Liver (tissue), 9 donors: ENCODE data around the gene FRA10AC1. TPM values are rescaled to one million over a fixed set of nuclear protein-coding genes. Genes with fewer than 3 reads are reported as not detected.

Source experiments
- DNase-seq: peaks from one replicate; pipeline ENCODE4 v3.0.0-alpha.2; 2017; ENCODE audit warnings: low spot score
- H3K27ac ChIP-seq, 2 donors: one replicate each; pipeline ENCODE4 v1.7.0; 2013; ENCODE audit warnings: inconsistent platforms in 2 of 2, low read length in 2 of 2, control low read depth in 1 of 2, low read depth in 1 of 2, mild to moderate bottlenecking in 1 of 2
- H3K27me3 ChIP-seq, 4 donors: one replicate each; pipeline versions ENCODE4 v1.6.1 to v1.7.0; 2013; ENCODE audit warnings: low read length in 3 of 4, inconsistent platforms in 1 of 4, mild to moderate bottlenecking in 1 of 4, moderate library complexity in 1 of 4; ENCODE audit not compliant: control insufficient read depth in 4 of 4, insufficient read depth in 4 of 4
- H3K36me3 ChIP-seq, 4 donors: one replicate each; pipeline versions ENCODE4 v1.6.1 to v1.7.0; 2013; ENCODE audit warnings: low read length in 3 of 4, mild to moderate bottlenecking in 3 of 4, low read depth in 1 of 4, moderate library complexity in 1 of 4; ENCODE audit not compliant: control insufficient read depth in 4 of 4, insufficient read depth in 3 of 4
- H3K4me1 ChIP-seq, 4 donors: one replicate each; pipeline versions ENCODE4 v1.6.1 to v1.7.0; 2013; ENCODE audit warnings: low read length in 3 of 4, mild to moderate bottlenecking in 3 of 4, moderate library complexity in 1 of 4; ENCODE audit not compliant: control insufficient read depth in 4 of 4, insufficient read depth in 4 of 4
- H3K4me3 ChIP-seq, 3 donors: one replicate each; pipeline versions ENCODE4 v1.6.1 to v1.7.0; 2013; ENCODE audit warnings: low read length in 3 of 3, control low read depth in 1 of 3, low read depth in 1 of 3, mild to moderate bottlenecking in 1 of 3
- H3K9ac ChIP-seq, 2 donors: one replicate each; pipeline ENCODE4 v1.7.0; 2013; ENCODE audit warnings: low read length in 2 of 2, mild to moderate bottlenecking in 2 of 2, moderate library complexity in 2 of 2, control low read depth in 1 of 2, low read depth in 1 of 2
- H3K9me3 ChIP-seq, 4 donors: one replicate each; pipeline versions ENCODE4 v1.6.1 to v1.7.0; 2013; ENCODE audit warnings: low read length in 3 of 4; ENCODE audit not compliant: control insufficient read depth in 4 of 4
- EGR1 ChIP-seq, 2 donors: IDR thresholded peaks; 2 replicates each; pipeline ENCODE4 v1.6.1; 2016 to 2018; ENCODE audit warnings: antibody characterized with exemption in 2 of 2, low read depth in 2 of 2
- HNF4G ChIP-seq: IDR thresholded peaks from 2 replicates; pipeline ENCODE4 v1.6.1; 2016; ENCODE audit warnings: antibody characterized with exemption
- JUND ChIP-seq, 2 donors: IDR thresholded peaks; 2 replicates each; pipeline ENCODE4 v1.6.1; 2016; ENCODE audit warnings: antibody characterized with exemption in 2 of 2
- RAD21 ChIP-seq, 2 donors: IDR thresholded peaks; 2 replicates each; pipeline ENCODE4 v1.6.1; 2016; ENCODE audit warnings: antibody characterized with exemption in 2 of 2, mild to moderate bottlenecking in 2 of 2
- RXRA ChIP-seq, 2 donors: IDR thresholded peaks; 2 replicates each; pipeline ENCODE4 v1.6.1; 2017 to 2018; ENCODE audit warnings: antibody characterized with exemption in 2 of 2, mild to moderate bottlenecking in 1 of 2
- SP1 ChIP-seq: IDR thresholded peaks from 2 replicates; pipeline ENCODE4 v1.6.1; 2018; ENCODE audit warnings: antibody characterized with exemption, mild to moderate bottlenecking
- TAF1 ChIP-seq: conservative IDR thresholded peaks from 2 replicates; pipeline ENCODE4 v1.6.1; 2016; ENCODE audit warnings: antibody characterized with exemption, mild to moderate bottlenecking
- WGBS: extraction: QIAGEN DNeasy Blood & Tissue Kit; methylation state at CpG from one replicate; pipeline ENCODE4 v1.1.7; 2013; 5-methylcytosine and 5-hydroxymethylcytosine counted together
- polyA plus RNA-seq, 2 donors: library from polyadenylated mRNA; stranded (reverse) in 1 of 2; unstranded in 1 of 2; fragments of 200-250 nt in 1 of 2; fragments of >200 nt in 1 of 2; fragmentation: Nextera tagmentation in 1 of 2; extraction: Ambion mirVana in 1 of 2; gene quantifications; one replicate each; pipeline versions ENCODE4 v1.2.1 to v1.2.3, GENCODE V29; 2013 to 2015
- total RNA-seq, 2 donors: library from RNA; depleted of rRNA; stranded (reverse); fragments of >200 nt; gene quantifications; one replicate each; pipeline ENCODE4 v1.2.3, GENCODE V29; 2014
- TF ChIP-seq, protein P1 (sequence below): IDR thresholded peaks from 2 replicates; pipeline ENCODE4 v1.6.1; 2016; ENCODE audit warnings: antibody characterized with exemption
- TF ChIP-seq, protein P2 (sequence below): IDR thresholded peaks from 2 replicates; pipeline ENCODE4 v1.6.1; 2016; ENCODE audit warnings: antibody characterized with exemption
- TF ChIP-seq, protein P3 (sequence below): IDR thresholded peaks from 2 replicates; pipeline ENCODE4 v1.6.1; 2016; ENCODE audit warnings: antibody characterized with exemption, mild to moderate bottlenecking
- TF ChIP-seq, protein P4 (sequence below): fragments of 150-350 bp; IDR thresholded peaks from 2 replicates; pipeline ENCODE4 v1.5.1; 2017; ENCODE audit warnings: improper control_type of control experiment, low read depth, low read length; ENCODE audit not compliant: missing input control
- donor health status: healthy.
- donor health status: healthy.
- donor health status: healthy.
- donor health status: healthy.
- donor health status: healthy.

Gene FRA10AC1
- total and polyA plus RNA-seq, 4 donors = 2.5 to 19.2 (median 5.8) TPM

DNA sequence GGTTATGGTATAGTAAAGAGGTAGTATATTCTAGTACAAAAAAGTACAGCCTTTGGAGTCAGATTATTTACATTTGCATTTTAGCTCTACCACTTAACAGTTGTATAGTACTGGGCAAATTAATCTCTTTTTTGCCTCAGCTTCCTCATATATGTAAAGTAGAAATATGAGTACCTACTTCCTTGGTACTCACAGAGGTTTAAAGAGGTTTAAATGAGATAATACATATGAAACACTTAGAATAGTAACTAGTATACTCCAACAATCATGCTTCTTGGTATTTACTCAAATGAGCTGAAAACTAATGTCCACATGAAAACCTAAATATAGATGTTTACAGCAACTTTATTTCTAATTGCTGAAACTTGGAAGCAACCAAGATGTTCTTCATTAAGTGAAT lies 14.7 kb downstream of the FRA10AC1 start:
- Histone ChIP-seq H3K9ac (no peak overlapping the region), H3K27me3 (no peaks in the 10 kb centered on the region), H3K36me3 (peaks cover 2 to 19% (median 16%) of the 10 kb centered on the region in 4 donors), H3K27ac (no peak overlapping the region), H3K9me3 (no peaks in the 10 kb centered on the region), H3K4me3 (no peak overlapping the region), H3K4me1 (no peaks in the 10 kb centered on the region)
- no peak for DNase-seq
- TF ChIP-seq SP1 = no peak
- TF ChIP-seq TAF1 = no peak
- TF ChIP-seq, protein P1, sequence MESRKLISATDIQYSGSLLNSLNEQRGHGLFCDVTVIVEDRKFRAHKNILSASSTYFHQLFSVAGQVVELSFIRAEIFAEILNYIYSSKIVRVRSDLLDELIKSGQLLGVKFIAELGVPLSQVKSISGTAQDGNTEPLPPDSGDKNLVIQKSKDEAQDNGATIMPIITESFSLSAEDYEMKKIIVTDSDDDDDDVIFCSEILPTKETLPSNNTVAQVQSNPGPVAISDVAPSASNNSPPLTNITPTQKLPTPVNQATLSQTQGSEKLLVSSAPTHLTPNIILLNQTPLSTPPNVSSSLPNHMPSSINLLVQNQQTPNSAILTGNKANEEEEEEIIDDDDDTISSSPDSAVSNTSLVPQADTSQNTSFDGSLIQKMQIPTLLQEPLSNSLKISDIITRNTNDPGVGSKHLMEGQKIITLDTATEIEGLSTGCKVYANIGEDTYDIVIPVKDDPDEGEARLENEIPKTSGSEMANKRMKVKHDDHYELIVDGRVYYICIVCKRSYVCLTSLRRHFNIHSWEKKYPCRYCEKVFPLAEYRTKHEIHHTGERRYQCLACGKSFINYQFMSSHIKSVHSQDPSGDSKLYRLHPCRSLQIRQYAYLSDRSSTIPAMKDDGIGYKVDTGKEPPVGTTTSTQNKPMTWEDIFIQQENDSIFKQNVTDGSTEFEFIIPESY = no peak
- TF ChIP-seq, protein P2, sequence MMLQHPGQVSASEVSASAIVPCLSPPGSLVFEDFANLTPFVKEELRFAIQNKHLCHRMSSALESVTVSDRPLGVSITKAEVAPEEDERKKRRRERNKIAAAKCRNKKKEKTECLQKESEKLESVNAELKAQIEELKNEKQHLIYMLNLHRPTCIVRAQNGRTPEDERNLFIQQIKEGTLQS = no peak
- TF ChIP-seq, protein P3, sequence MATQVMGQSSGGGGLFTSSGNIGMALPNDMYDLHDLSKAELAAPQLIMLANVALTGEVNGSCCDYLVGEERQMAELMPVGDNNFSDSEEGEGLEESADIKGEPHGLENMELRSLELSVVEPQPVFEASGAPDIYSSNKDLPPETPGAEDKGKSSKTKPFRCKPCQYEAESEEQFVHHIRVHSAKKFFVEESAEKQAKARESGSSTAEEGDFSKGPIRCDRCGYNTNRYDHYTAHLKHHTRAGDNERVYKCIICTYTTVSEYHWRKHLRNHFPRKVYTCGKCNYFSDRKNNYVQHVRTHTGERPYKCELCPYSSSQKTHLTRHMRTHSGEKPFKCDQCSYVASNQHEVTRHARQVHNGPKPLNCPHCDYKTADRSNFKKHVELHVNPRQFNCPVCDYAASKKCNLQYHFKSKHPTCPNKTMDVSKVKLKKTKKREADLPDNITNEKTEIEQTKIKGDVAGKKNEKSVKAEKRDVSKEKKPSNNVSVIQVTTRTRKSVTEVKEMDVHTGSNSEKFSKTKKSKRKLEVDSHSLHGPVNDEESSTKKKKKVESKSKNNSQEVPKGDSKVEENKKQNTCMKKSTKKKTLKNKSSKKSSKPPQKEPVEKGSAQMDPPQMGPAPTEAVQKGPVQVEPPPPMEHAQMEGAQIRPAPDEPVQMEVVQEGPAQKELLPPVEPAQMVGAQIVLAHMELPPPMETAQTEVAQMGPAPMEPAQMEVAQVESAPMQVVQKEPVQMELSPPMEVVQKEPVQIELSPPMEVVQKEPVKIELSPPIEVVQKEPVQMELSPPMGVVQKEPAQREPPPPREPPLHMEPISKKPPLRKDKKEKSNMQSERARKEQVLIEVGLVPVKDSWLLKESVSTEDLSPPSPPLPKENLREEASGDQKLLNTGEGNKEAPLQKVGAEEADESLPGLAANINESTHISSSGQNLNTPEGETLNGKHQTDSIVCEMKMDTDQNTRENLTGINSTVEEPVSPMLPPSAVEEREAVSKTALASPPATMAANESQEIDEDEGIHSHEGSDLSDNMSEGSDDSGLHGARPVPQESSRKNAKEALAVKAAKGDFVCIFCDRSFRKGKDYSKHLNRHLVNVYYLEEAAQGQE = no peak
- no peak for TF ChIP-seq JUND (IDR thresholded peaks at IDR 0.05)
- no peak for TF ChIP-seq RXRA (IDR thresholded peaks at IDR 0.05)
- TF ChIP-seq HNF4G = no peak
- TF ChIP-seq EGR1 (IDR thresholded peaks at IDR 0.05; ENCODE audit: low read depth in 2 of 2) = no peak
- TF ChIP-seq RAD21 (IDR thresholded peaks at IDR 0.05) = no peak

DNA sequence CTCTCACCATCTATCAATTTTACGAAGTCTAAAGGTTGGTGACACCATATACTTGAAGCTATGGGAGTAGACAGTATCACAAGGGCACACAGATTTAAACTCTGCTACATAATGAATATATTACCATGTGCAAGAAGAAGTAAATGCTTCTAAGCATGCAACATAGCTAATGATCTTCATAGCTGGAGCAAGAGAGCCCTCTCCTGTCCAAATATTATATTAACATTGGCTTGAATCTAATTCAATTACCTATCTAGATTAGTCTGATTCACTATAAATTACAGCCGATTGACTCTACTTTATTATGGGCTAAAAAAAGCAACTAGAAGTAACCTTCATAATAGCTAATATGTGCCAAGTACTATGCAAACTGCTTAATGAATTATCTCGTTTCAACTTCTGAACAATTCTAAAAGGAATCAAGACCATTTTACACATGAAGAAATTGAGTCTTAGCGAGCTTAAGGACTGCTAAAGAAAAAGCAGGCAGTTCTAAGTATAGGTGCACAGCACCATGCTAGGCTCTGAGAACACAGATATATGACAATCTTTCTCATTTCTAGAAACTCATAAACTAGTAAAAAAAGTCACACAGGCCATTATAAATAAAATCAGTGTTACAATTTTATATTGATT lies 21.9 kb downstream of the FRA10AC1 start:
- DNase-seq = no peak
- 43% methylated on average over 4 of the region's 4 CpGs for WGBS
- no peaks in the 10 kb centered on the region for H3K27me3 ChIP-seq
- H3K9ac ChIP-seq = no peak overlapping the region
- H3K4me3 ChIP-seq = no peak overlapping the region
- peaks cover 2 to 6% (median 3%) of the 10 kb centered on the region in 4 donors for H3K36me3 ChIP-seq
- H3K9me3 ChIP-seq = no peaks in the 10 kb centered on the region
- H3K27ac ChIP-seq = no peak overlapping the region
- peaks cover 1 to 20% (median 11%) of the 10 kb centered on the region in 4 donors for H3K4me1 ChIP-seq
- TF ChIP-seq, protein P2 = no peak
- TF ChIP-seq, protein P4, sequence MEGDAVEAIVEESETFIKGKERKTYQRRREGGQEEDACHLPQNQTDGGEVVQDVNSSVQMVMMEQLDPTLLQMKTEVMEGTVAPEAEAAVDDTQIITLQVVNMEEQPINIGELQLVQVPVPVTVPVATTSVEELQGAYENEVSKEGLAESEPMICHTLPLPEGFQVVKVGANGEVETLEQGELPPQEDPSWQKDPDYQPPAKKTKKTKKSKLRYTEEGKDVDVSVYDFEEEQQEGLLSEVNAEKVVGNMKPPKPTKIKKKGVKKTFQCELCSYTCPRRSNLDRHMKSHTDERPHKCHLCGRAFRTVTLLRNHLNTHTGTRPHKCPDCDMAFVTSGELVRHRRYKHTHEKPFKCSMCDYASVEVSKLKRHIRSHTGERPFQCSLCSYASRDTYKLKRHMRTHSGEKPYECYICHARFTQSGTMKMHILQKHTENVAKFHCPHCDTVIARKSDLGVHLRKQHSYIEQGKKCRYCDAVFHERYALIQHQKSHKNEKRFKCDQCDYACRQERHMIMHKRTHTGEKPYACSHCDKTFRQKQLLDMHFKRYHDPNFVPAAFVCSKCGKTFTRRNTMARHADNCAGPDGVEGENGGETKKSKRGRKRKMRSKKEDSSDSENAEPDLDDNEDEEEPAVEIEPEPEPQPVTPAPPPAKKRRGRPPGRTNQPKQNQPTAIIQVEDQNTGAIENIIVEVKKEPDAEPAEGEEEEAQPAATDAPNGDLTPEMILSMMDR = peak; percentile 61
- peak; percentile 98 for TF ChIP-seq RAD21 (IDR thresholded peaks at IDR 0.05)
